Anterior cingulate cortex (tissue), 58 donors: Measurements from ENCODE around the gene OR5H14.
"Not testable (repeated sequence)": the region's sequence is repeated elsewhere in the genome, so short reads cannot be mapped to it uniquely, and the experiment has no call there.

Experiments used
- DNase-seq, 58 donors: peaks; one replicate each; lab custom pipeline; 2025; lab: John Stamatoyannopoulos, UW

OR5H14 gene

DNA sequence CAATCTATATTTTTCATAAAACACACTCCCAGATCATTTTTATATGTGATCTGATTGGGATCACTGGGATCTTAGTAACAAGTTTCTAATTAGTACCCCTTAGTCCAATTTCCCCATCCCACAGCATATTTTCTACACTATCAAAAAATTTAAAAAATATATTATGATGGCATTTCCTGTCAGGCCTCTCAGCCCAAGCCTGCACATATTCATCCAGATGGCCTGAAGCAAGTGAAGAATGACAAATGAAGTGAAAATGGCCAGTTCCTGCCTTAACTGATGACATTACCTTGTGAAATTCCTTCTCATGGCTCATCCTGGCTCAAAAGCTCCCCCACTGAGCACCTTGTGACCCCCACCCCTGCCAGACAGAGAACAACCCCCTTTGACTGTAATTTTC, 43.6 kb downstream of the OR5H14 start:
- not testable (repeated sequence) for DNase-seq

GRCh38 chr3:98196293-98196692, 49.0 kb downstream of the OR5H14 start:
- not testable (repeated sequence) for DNase-seq

GRCh38 chr3:98199020-98199419, 51.7 kb downstream of the OR5H14 start:
- DNase-seq = no peak
